Measurements from ENCODE around the gene DLGAP3. TPM values are rescaled to one million over a fixed set of nuclear protein-coding genes. Genes with fewer than 3 reads are reported as not detected.

Gene DLGAP3
- polyA plus RNA-seq, 1 donor (not counting 4 experiments of a cell fraction or from before 2014, with no cell fraction given): not detected

GRCh38 chr1:34923490-34923889, 6.0 kb downstream of the DLGAP3 start:
- no peak overlapping the region for H3K27ac ChIP-seq (ENCODE audit: control insufficient read depth, insufficient read depth, low read length)
- no peaks in the 10 kb centered on the region for H3K79me2 ChIP-seq (ENCODE audit: control insufficient read depth, insufficient read depth, low read length)
- H3K4me1 ChIP-seq (ENCODE audit: control insufficient read depth, extremely low read depth, insufficient read depth, low read length): no peaks in the 10 kb centered on the region
- H2AFZ ChIP-seq (ENCODE audit: control insufficient read depth, low read length): no peak overlapping the region
- H4K20me1 ChIP-seq (ENCODE audit: control insufficient read depth, extremely low read depth, insufficient read depth, low read length): no peaks in the 10 kb centered on the region
- H3K9me3 ChIP-seq (ENCODE audit: control insufficient read depth, low read depth, low read length): no peaks in the 10 kb centered on the region
- H3K4me3 ChIP-seq (ENCODE audit: control insufficient read depth in 2 of 3, extremely low read depth in 1 of 3, insufficient read depth in 2 of 3, low read depth in 1 of 3, low read length in 3 of 3): no peak overlapping the region
- H3K9ac ChIP-seq (ENCODE audit: control insufficient read depth, extremely low read depth, insufficient read depth, low read length): no peak overlapping the region
- dilution Hi-C loops (cut with MboI; ENCODE audit: extremely low pct_ligation_motif_present, low sequenced_read_pairs): no loop called here
- TF ChIP-seq CTCF (optimal IDR thresholded peaks at IDR 0.05 in 1 of 3, IDR thresholded peaks at IDR 0.05 in 1 of 3, conservative IDR thresholded peaks at IDR 0.05 in 1 of 3; ENCODE audit: extremely low read depth in 1 of 3, insufficient read depth in 2 of 3, low read length in 3 of 3): no peak
- TF ChIP-seq EZH2 (IDR thresholded peaks at IDR 0.05; ENCODE audit: low read length): no peak
- FAIRE-seq: no peak
- no peaks in the 10 kb centered on the region for H3K9me1 ChIP-seq (ENCODE audit: control insufficient read depth, extremely low read depth, insufficient read depth, low read length)
- no peaks in the 10 kb centered on the region for H3K36me3 ChIP-seq (ENCODE audit: control insufficient read depth in 2 of 2, extremely low read depth in 1 of 2, insufficient read depth in 2 of 2, low read length in 2 of 2)
- no peak for DNase-seq (ENCODE audit: low read depth, low spot score)
- H3K4me2 ChIP-seq (ENCODE audit: control insufficient read depth, extremely low read depth, insufficient read depth, low read depth, low read length): no peak overlapping the region
- peaks cover 24% of the 10 kb centered on the region for H3K27me3 ChIP-seq (ENCODE audit: control insufficient read depth, extremely low read depth, insufficient read depth, low read length)

GRCh38 chr1:34918977-34919561, 10.4 kb downstream of the DLGAP3 start:
- Histone ChIP-seq H3K79me2 (ENCODE audit: control insufficient read depth, insufficient read depth, low read length) (no peaks in the 10 kb centered on the region), H3K27ac (ENCODE audit: control insufficient read depth, insufficient read depth, low read length) (no peak overlapping the region), H3K9me1 (ENCODE audit: control insufficient read depth, extremely low read depth, insufficient read depth, low read length) (no peaks in the 10 kb centered on the region), H2AFZ (ENCODE audit: control insufficient read depth, low read length) (no peak overlapping the region), H3K9me3 (ENCODE audit: control insufficient read depth, low read depth, low read length) (no peaks in the 10 kb centered on the region), H3K4me1 (ENCODE audit: control insufficient read depth, extremely low read depth, insufficient read depth, low read length) (no peaks in the 10 kb centered on the region), H3K4me2 (ENCODE audit: control insufficient read depth, extremely low read depth, insufficient read depth, low read depth, low read length) (no peak overlapping the region), H3K36me3 (ENCODE audit: control insufficient read depth in 2 of 2, extremely low read depth in 1 of 2, insufficient read depth in 2 of 2, low read length in 2 of 2) (no peaks in the 10 kb centered on the region), H4K20me1 (ENCODE audit: control insufficient read depth, extremely low read depth, insufficient read depth, low read length) (no peaks in the 10 kb centered on the region), H3K9ac (ENCODE audit: control insufficient read depth, extremely low read depth, insufficient read depth, low read length) (no peak overlapping the region), H3K27me3 (ENCODE audit: control insufficient read depth, extremely low read depth, insufficient read depth, low read length) (no peaks in the 10 kb centered on the region), H3K4me3 (ENCODE audit: control insufficient read depth in 2 of 3, extremely low read depth in 1 of 3, insufficient read depth in 2 of 3, low read depth in 1 of 3, low read length in 3 of 3) (no peak overlapping the region)
- TF ChIP-seq EZH2 (IDR thresholded peaks at IDR 0.05; ENCODE audit: low read length) (no peak), CTCF (optimal IDR thresholded peaks at IDR 0.05 in 1 of 3, IDR thresholded peaks at IDR 0.05 in 1 of 3, conservative IDR thresholded peaks at IDR 0.05 in 1 of 3; ENCODE audit: extremely low read depth in 1 of 3, insufficient read depth in 2 of 3, low read length in 3 of 3) (no peak)
- FAIRE-seq: no peak
- dilution Hi-C loops (cut with MboI; ENCODE audit: extremely low pct_ligation_motif_present, low sequenced_read_pairs): no loop called here
- DNase-seq (ENCODE audit: low read depth, low spot score): no peak

Data from keratinocyte (primary cell).